Fibroblast of lung (primary cell): ENCODE measurements around the gene WBP1L. TPM values are rescaled to one million over a fixed set of nuclear protein-coding genes. Genes with fewer than 3 reads are reported as not detected.

Source experiments
- DNase-seq, 2 donors: peaks; one replicate each; pipeline versions ENCODE4 v3.0.0 to v3.0.0-alpha.2; 2010; ENCODE audit warnings: low read depth in 2 of 2
- H2AFZ ChIP-seq: 2 replicates; pipeline ENCODE4 v1.5.1; 2012; ENCODE audit warnings: low read length, control low read depth, inconsistent platforms
- H3K27ac ChIP-seq: 2 replicates; pipeline ENCODE4 v1.5.1; 2011; ENCODE audit warnings: low read length, control low read depth; ENCODE audit not compliant: insufficient read depth
- H3K27me3 ChIP-seq: 2 replicates; pipeline ENCODE4 v1.5.1; 2011; ENCODE audit warnings: mild to moderate bottlenecking, low read length; ENCODE audit not compliant: control insufficient read depth, insufficient read depth
- H3K36me3 ChIP-seq: 2 replicates; pipeline ENCODE4 v1.5.1; 2011; ENCODE audit warnings: low read length; ENCODE audit not compliant: control insufficient read depth, insufficient read depth
- H3K4me1 ChIP-seq: 2 replicates; pipeline ENCODE4 v1.5.1; 2011; ENCODE audit warnings: low read length; ENCODE audit not compliant: control insufficient read depth, insufficient read depth; ENCODE audit errors: extremely low read depth
- H3K4me2 ChIP-seq: 2 replicates; pipeline ENCODE4 v1.5.1; 2011; ENCODE audit warnings: low read length, control low read depth; ENCODE audit not compliant: insufficient read depth; ENCODE audit errors: extremely low read depth
- H3K4me3 ChIP-seq, 4 experiments: fragments of 200-600 bp in 1 of 4; sonication (generic) in 1 of 4; replicated peaks in 1 of 4; 2 replicates each; pipeline ENCODE4 v1.5.1; 2011 to 2016; ENCODE audit warnings: low read length in 4 of 4, low read depth in 3 of 4, mild to moderate bottlenecking in 3 of 4, control low read depth in 2 of 4, inconsistent platforms in 1 of 4, mixed read lengths in 1 of 4; ENCODE audit not compliant: insufficient read depth in 1 of 4; ENCODE audit errors: control extremely low read depth in 1 of 4
- H3K79me2 ChIP-seq: 2 replicates; pipeline ENCODE4 v1.5.1; 2012; ENCODE audit warnings: mild to moderate bottlenecking, low read length, inconsistent platforms; ENCODE audit not compliant: control insufficient read depth, insufficient read depth
- H3K9ac ChIP-seq: 2 replicates; pipeline ENCODE4 v1.5.1; 2011; ENCODE audit warnings: mild to moderate bottlenecking, low read length, control low read depth; ENCODE audit not compliant: insufficient read depth
- H3K9me3 ChIP-seq: 2 replicates; pipeline ENCODE4 v1.5.1; 2012; ENCODE audit warnings: low read depth, low read length; ENCODE audit not compliant: control insufficient read depth, insufficient read depth
- H4K20me1 ChIP-seq: 2 replicates; pipeline ENCODE4 v1.5.1; 2011; ENCODE audit warnings: low read length; ENCODE audit not compliant: control insufficient read depth, insufficient read depth; ENCODE audit errors: extremely low read depth
- EZH2 ChIP-seq: IDR thresholded peaks from 2 replicates; pipeline ENCODE4 v1.5.1; 2012; ENCODE audit warnings: low read length, control low read depth, mild to moderate bottlenecking; ENCODE audit errors: missing control alignments
- polyA plus RNA-seq, 2 donors: library from polyadenylated mRNA; depleted of rRNA in 1 of 2; stranded (reverse) in 1 of 2; unstranded in 1 of 2; fragments of >200 nt; gene quantifications; 2 replicates each; pipeline ENCODE4 v1.2.1, GENCODE V29; 2011 to 2012; ENCODE audit warnings: missing spikeins in 1 of 2
- total RNA-seq: library from RNA; depleted of rRNA; stranded (reverse); fragments of >200 nt; gene quantifications from 2 replicates; pipeline ENCODE4 v1.2.1, GENCODE V29; 2014
- TF ChIP-seq, protein P1 (sequence below), 2 donors: IDR thresholded peaks in 1 of 2; conservative IDR thresholded peaks in 1 of 2; 1 replicate in 1 of 2; 2 replicates in 1 of 2; pipeline ENCODE4 v1.5.1; 2011 to 2012; ENCODE audit warnings: low read length in 2 of 2, control low read depth in 1 of 2, inconsistent platforms in 1 of 2, low read depth in 1 of 2, mild to moderate bottlenecking in 1 of 2

WBP1L gene
- total and polyA plus RNA-seq, 2 donors (not counting 1 experiment from before 2014, with no cell fraction given): 36.8 to 40.0 TPM

DNA sequence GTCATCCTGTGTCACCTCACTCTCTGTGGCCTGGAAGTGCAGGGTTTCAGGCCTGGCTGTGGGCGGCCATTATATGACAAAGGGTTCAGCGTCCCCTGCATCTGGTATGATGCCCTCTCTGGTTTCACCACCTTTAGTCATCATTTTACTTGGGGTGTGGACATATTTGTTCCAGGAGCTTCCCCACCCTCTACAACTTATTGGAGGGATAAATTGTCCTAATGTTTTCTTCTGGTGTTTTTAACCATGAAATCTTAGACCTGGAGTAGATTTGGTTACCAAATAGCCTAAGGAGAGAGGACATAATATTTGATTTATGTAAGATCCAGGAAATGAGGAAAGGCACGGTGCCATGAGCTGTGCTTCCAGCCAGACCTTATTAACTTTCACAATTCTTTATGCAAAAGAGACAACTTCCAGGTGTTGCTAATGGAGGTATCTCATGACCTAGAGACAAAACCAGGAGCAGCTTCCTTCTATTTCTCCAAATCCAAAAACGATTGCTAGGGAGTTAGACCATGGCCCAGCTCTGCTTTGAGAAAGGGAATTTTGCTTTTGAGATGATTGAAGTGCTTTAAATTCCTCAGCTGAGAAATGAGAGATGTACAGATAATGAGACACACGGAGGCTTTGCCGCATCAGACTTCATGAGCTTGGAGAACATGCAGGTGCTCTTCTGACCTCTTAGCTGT lies 20.9 kb downstream of the WBP1L start:
- Histone ChIP-seq H3K9me3 (no peaks in the 10 kb centered on the region), H3K27me3 (no peaks in the 10 kb centered on the region), H2AFZ (no peak overlapping the region), H3K4me1 (peaks cover 2% of the 10 kb centered on the region), H3K4me3 (no peak overlapping the region), H3K27ac (no peak overlapping the region), H3K36me3 (no peaks in the 10 kb centered on the region), H3K9ac (no peak overlapping the region), H3K79me2 (peaks cover 5% of the 10 kb centered on the region), H3K4me2 (peak overlapping the region; percentile 29), H4K20me1 (no peaks in the 10 kb centered on the region)
- TF ChIP-seq, protein P1, sequence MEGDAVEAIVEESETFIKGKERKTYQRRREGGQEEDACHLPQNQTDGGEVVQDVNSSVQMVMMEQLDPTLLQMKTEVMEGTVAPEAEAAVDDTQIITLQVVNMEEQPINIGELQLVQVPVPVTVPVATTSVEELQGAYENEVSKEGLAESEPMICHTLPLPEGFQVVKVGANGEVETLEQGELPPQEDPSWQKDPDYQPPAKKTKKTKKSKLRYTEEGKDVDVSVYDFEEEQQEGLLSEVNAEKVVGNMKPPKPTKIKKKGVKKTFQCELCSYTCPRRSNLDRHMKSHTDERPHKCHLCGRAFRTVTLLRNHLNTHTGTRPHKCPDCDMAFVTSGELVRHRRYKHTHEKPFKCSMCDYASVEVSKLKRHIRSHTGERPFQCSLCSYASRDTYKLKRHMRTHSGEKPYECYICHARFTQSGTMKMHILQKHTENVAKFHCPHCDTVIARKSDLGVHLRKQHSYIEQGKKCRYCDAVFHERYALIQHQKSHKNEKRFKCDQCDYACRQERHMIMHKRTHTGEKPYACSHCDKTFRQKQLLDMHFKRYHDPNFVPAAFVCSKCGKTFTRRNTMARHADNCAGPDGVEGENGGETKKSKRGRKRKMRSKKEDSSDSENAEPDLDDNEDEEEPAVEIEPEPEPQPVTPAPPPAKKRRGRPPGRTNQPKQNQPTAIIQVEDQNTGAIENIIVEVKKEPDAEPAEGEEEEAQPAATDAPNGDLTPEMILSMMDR (conservative IDR thresholded peaks at IDR 0.05 in 1 of 2, IDR thresholded peaks at IDR 0.05 in 1 of 2; ENCODE audit: low read depth in 1 of 2, low read length in 2 of 2): no peak
- TF ChIP-seq EZH2: no peak
- DNase-seq: peak in 1 of 2 donors; percentile 61

DNA sequence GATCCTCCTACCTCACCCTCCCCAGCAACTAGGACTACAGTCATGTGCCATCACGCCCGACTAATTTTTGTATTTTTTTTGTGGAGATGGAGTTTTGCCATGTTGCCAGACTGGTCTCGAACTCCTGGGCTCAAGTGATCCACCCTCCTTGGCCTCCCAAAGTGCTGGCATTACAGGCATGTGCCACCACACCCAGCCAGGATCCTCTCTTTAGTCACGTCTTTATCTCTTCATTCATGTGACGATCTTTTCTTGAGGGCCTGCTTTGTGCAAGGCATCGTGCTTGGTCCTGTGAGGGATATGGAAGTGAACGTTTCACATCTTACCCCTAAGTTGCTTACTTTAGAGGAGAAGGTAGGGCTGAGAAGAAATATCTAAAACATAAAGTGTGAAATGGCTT lies 21.6 kb downstream of the WBP1L start:
- H3K9ac ChIP-seq: no peak overlapping the region
- H3K4me3 ChIP-seq: no peak overlapping the region
- H3K36me3 ChIP-seq: no peaks in the 10 kb centered on the region
- no peaks in the 10 kb centered on the region for H4K20me1 ChIP-seq
- H2AFZ ChIP-seq: no peak overlapping the region
- no peaks in the 10 kb centered on the region for H3K27me3 ChIP-seq
- no peak overlapping the region for H3K4me2 ChIP-seq
- TF ChIP-seq EZH2: no peak
- TF ChIP-seq, protein P1 (conservative IDR thresholded peaks at IDR 0.05 in 1 of 2, IDR thresholded peaks at IDR 0.05 in 1 of 2; ENCODE audit: low read depth in 1 of 2, low read length in 2 of 2): no peak
- H3K9me3 ChIP-seq: no peaks in the 10 kb centered on the region
- H3K27ac ChIP-seq: no peak overlapping the region
- H3K4me1 ChIP-seq: peaks cover 2% of the 10 kb centered on the region
- no peak for DNase-seq
- peaks cover 1% of the 10 kb centered on the region for H3K79me2 ChIP-seq

DNA sequence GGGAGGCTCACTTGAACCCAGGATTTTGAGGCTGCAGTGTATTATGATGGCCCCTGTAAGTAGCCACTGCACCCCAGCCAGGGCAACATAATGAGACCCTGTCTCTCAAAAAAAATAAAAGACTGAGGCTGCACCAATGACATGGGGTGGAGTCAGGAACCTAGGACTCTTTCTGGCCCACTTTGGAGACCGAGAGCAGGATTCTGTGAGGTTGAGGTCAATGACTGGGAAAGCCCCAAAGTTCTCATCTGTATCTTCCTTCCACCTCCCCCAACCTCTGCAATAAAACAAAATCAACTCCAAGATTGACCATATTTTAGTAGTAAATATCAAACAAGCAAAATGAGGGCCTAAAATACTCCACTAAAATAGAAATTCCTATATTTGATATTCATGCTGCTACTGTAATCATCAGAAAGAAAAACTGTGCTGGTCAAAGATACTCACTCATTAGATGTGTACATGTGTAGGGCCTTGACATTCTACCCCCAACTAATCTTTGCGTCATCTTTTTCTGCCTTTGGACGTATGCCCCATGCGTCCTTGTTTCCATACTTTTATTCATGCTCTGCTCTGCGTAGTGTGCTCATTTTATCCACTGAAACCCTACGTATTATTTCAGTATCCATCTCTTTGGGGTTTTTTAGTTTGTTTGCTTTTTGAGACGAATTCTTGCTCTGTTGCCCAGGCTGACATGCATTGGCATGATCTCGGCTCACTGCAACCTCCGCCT lies 23.8 kb downstream of the WBP1L start:
- no peak overlapping the region for H3K27ac ChIP-seq
- H3K4me2 ChIP-seq: no peak overlapping the region
- no peaks in the 10 kb centered on the region for H4K20me1 ChIP-seq
- H2AFZ ChIP-seq: no peak overlapping the region
- H3K4me3 ChIP-seq: no peak overlapping the region
- H3K79me2 ChIP-seq: peaks cover 3% of the 10 kb centered on the region
- no peak overlapping the region for H3K9ac ChIP-seq
- peaks cover 2% of the 10 kb centered on the region for H3K4me1 ChIP-seq
- DNase-seq: no peak
- TF ChIP-seq, protein P1 (conservative IDR thresholded peaks at IDR 0.05 in 1 of 2, IDR thresholded peaks at IDR 0.05 in 1 of 2; ENCODE audit: low read depth in 1 of 2, low read length in 2 of 2): no peak
- no peak for TF ChIP-seq EZH2
- H3K9me3 ChIP-seq: no peaks in the 10 kb centered on the region
- H3K27me3 ChIP-seq: no peaks in the 10 kb centered on the region
- no peaks in the 10 kb centered on the region for H3K36me3 ChIP-seq
